Measurements from ENCODE around the gene TMEM53.

TMEM53 gene

DNA sequence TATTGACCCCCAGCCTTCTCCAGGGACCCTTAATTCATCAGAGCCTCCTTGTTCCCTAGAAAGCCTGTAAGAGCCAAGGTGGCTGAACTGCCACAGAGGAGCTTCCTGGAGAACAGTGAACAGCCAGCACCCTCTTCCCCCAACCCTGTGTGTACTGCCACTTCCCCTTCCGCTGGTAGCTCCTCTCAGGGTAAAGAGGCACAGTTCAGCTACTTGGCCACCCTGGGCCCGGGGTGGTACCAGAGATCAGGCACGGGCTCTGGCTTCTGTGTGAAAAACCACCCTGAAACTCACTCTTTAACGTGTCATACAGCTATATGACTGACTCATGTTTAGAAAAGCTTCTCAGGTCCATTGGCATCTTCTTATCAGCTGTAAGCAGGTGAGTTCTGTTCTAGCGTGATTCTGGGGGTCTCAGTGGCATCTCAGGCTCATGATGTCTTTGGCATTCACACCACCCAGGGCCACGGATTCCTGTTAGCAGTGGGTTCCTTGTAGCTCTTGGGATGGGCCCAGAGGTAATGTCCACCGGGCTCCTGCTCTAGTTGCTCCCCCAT is 22.6 kb upstream of the TMEM53 start:
- Histone ChIP-seq H2AFZ (ENCODE audit: low read length) (no peak overlapping the region), H3K9me3 (replicated peaks; ENCODE audit: insufficient read depth, low read length) (no peaks in the 10 kb centered on the region), H3F3A (ENCODE audit: insufficient read depth, low read length) (no peaks in the 10 kb centered on the region), H3K4me2 (ENCODE audit: low read depth, low read length) (no peak overlapping the region), H3K79me2 (ENCODE audit: low read length) (no peaks in the 10 kb centered on the region), H3K36me3 (replicated peaks; ENCODE audit: insufficient read depth, low read length) (no peaks in the 10 kb centered on the region), H3K9ac (ENCODE audit: low read length) (no peak overlapping the region), H3K9me2 (replicated peaks; ENCODE audit: insufficient read depth, low read length) (no peaks in the 10 kb centered on the region), H3K4me3 (ENCODE audit: low read length) (no peak overlapping the region), H4K20me1 (ENCODE audit: insufficient read depth, low read length) (no peaks in the 10 kb centered on the region), H3K4me1 (ENCODE audit: low read length) (no peaks in the 10 kb centered on the region), H3K27me3 (replicated peaks; ENCODE audit: insufficient read depth, low read length) (no peaks in the 10 kb centered on the region), H3K27ac (ENCODE audit: low read length) (no peak overlapping the region)
- no peak for DNase-seq
- no peak for TF ChIP-seq EZH2phosphoT487 (IDR thresholded peaks at IDR 0.05; ENCODE audit: low read length)
- TF ChIP-seq CTCF (IDR thresholded peaks at IDR 0.05; ENCODE audit: low read length): no peak
- no peak for TF ChIP-seq EZH2 (optimal IDR thresholded peaks at IDR 0.05; ENCODE audit: low read depth, low read length)

- Histone ChIP-seq H3K9me2 (replicated peaks; ENCODE audit: insufficient read depth, low read length) (no peaks in the 10 kb centered on the region), H3K27ac (ENCODE audit: low read length) (no peak overlapping the region), H3K9me3 (replicated peaks; ENCODE audit: insufficient read depth, low read length) (no peaks in the 10 kb centered on the region), H3K4me2 (ENCODE audit: low read depth, low read length) (no peak overlapping the region), H3F3A (ENCODE audit: insufficient read depth, low read length) (no peaks in the 10 kb centered on the region), H3K27me3 (replicated peaks; ENCODE audit: insufficient read depth, low read length) (no peaks in the 10 kb centered on the region), H3K9ac (ENCODE audit: low read length) (no peak overlapping the region), H3K36me3 (replicated peaks; ENCODE audit: insufficient read depth, low read length) (no peaks in the 10 kb centered on the region), H4K20me1 (ENCODE audit: insufficient read depth, low read length) (no peaks in the 10 kb centered on the region), H2AFZ (ENCODE audit: low read length) (no peak overlapping the region), H3K4me1 (ENCODE audit: low read length) (no peaks in the 10 kb centered on the region), H3K4me3 (ENCODE audit: low read length) (no peak overlapping the region), H3K79me2 (ENCODE audit: low read length) (no peaks in the 10 kb centered on the region)
- no peak for DNase-seq
- TF ChIP-seq EZH2 (optimal IDR thresholded peaks at IDR 0.05; ENCODE audit: low read depth, low read length) (no peak), CTCF (IDR thresholded peaks at IDR 0.05; ENCODE audit: low read length) (no peak), EZH2phosphoT487 (IDR thresholded peaks at IDR 0.05; ENCODE audit: low read length) (no peak)
These were observed 21.8 kb upstream of the TMEM53 start for GRCh38 chr1:44696101-44696500.

- Histone ChIP-seq H3K36me3 (replicated peaks; ENCODE audit: insufficient read depth, low read length) (no peaks in the 10 kb centered on the region), H3K4me1 (ENCODE audit: low read length) (no peaks in the 10 kb centered on the region), H3K9me2 (replicated peaks; ENCODE audit: insufficient read depth, low read length) (no peaks in the 10 kb centered on the region), H3F3A (ENCODE audit: insufficient read depth, low read length) (no peaks in the 10 kb centered on the region), H4K20me1 (ENCODE audit: insufficient read depth, low read length) (no peaks in the 10 kb centered on the region), H3K79me2 (ENCODE audit: low read length) (no peaks in the 10 kb centered on the region), H3K27ac (ENCODE audit: low read length) (no peak overlapping the region), H3K27me3 (replicated peaks; ENCODE audit: insufficient read depth, low read length) (no peaks in the 10 kb centered on the region), H2AFZ (ENCODE audit: low read length) (no peak overlapping the region), H3K4me3 (ENCODE audit: low read length) (no peak overlapping the region), H3K9me3 (replicated peaks; ENCODE audit: insufficient read depth, low read length) (no peaks in the 10 kb centered on the region), H3K4me2 (ENCODE audit: low read depth, low read length) (no peak overlapping the region), H3K9ac (ENCODE audit: low read length) (no peak overlapping the region)
- no peak for TF ChIP-seq EZH2 (optimal IDR thresholded peaks at IDR 0.05; ENCODE audit: low read depth, low read length)
- DNase-seq: no peak
These were observed 21.4 kb upstream of the TMEM53 start for GRCh38 chr1:44695671-44696070.

DNA sequence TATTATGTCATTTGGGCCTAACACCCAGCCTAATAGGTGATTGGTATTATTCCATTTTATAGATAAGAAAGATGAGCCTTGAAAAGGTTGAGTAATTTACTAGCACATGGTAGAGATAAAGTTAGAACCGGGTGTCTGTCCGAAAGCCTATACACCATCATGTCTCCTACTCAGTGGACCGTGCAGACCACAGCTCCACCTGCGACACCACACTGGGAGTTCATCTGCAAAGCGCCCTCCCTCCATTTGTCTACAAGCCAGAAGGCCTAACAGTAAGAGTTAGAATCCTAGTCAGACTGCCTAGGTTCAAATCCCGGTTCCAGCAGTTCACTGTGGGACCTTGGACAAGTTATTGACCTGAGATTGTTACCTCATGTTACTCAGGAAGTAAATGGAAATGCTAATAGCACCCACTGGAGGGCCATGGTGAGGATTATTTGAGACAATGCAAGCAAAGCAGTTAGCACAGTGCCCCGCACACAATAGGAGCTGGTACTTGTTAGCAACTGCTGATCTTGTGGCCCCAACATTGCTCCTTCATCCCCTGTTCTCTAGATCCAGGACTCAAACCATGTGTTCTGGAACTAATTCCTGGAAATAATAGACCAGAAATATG is 20.7 kb upstream of the TMEM53 start:
- no peak for DNase-seq
- H3K4me1 ChIP-seq (ENCODE audit: low read length): no peaks in the 10 kb centered on the region
- H3K79me2 ChIP-seq (ENCODE audit: low read length): no peaks in the 10 kb centered on the region
- H2AFZ ChIP-seq (ENCODE audit: low read length): no peak overlapping the region
- H3K9ac ChIP-seq (ENCODE audit: low read length): no peak overlapping the region
- no peaks in the 10 kb centered on the region for H3K36me3 ChIP-seq (replicated peaks; ENCODE audit: insufficient read depth, low read length)
- H3K4me3 ChIP-seq (ENCODE audit: low read length): no peak overlapping the region
- no peak overlapping the region for H3K4me2 ChIP-seq (ENCODE audit: low read depth, low read length)
- H3K9me3 ChIP-seq (replicated peaks; ENCODE audit: insufficient read depth, low read length): no peaks in the 10 kb centered on the region
- H3K27ac ChIP-seq (ENCODE audit: low read length): no peak overlapping the region
- no peaks in the 10 kb centered on the region for H3F3A ChIP-seq (ENCODE audit: insufficient read depth, low read length)
- no peaks in the 10 kb centered on the region for H3K27me3 ChIP-seq (replicated peaks; ENCODE audit: insufficient read depth, low read length)
- H4K20me1 ChIP-seq (ENCODE audit: insufficient read depth, low read length): no peaks in the 10 kb centered on the region
- TF ChIP-seq CTCF (IDR thresholded peaks at IDR 0.05; ENCODE audit: low read length): no peak
- no peak for TF ChIP-seq EZH2 (optimal IDR thresholded peaks at IDR 0.05; ENCODE audit: low read depth, low read length)
- TF ChIP-seq EZH2phosphoT487 (IDR thresholded peaks at IDR 0.05; ENCODE audit: low read length): no peak
- H3K9me2 ChIP-seq (replicated peaks; ENCODE audit: insufficient read depth, low read length): no peaks in the 10 kb centered on the region

Data from MM.1S (cell line).